C1 segment of cervical spinal cord (tissue), 14 donors: ENCODE results near the gene THADA.
A peak's percentile ranks its signal among the peaks of the same experiment; 100 is the strongest.

ENCODE experiments used
- DNase-seq, 14 donors: peaks; one replicate each; lab custom pipeline; 2025; lab: John Stamatoyannopoulos, UW

The THADA gene

DNA sequence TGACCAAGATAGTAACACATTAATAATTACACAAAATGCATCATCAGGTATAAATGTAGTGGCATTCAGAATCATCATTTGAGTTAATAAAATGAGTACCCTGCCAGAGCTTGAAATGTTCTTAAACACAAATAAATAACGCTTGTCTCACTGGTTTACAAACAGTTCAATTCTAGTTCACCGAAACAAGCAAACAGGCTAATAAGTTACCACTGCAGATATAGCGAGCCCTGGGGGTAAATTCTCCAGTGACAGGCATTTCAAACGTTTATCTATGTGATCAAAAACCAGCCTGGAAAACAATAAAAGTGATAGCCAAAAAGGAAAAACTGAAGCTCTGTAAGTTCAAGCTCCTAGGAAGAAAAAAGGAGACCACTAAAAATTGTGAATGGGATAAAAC, 152.6 kb downstream of the THADA start:
- no peak for DNase-seq

DNA sequence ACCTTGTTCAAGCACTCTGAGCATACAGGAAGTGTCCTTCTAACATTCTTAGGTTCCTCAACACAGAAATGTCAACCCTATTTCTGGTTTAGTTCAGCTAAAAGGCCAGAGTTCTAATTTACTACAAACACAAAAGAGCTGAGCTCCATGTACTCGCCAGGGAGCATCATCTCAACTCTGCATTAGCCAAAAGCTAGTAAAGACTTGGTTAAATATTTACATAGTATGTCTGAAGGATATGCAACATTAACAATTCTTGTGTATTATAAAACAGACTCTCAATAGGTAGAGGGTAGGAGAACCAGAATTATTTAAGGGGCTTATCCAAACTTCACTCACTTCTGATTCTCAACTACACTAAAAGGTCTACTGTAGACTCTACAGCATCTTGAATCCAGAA, 154.6 kb downstream of the THADA start:
- DNase-seq: no peak

DNA sequence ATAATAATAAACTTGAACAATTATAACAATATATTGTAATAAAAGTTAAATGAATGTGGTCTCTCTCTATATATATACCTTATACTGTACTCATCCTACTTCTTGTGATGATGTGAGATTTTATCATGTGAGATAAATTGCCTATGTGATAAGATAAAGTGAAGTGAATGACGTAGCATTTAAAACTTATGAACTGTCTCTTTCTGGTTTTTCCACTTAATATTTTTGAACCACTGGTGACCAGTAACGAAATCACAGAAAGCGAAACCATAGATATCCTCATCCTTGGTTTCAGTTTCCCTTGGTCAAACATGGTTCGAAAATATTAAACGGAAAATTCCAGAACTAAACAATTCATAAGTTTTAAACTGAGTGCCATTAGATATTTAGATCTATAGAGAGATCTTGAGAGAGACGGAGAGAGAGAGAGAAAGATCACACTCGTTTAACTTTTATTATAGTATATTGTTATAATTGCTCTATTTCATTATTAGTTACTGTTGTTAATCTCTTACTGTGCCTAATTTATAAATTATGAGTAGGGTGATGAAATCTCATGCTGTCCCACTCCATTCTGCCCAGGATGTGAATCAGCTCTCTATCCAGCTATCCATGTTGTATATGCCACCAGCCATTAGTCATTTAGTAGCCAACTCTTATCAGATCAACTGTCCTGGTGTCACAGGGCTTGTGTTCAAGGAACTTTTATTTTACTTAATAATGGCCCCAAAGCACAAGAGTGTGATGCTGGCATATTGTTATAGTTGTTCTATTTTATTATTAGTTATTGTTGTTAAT, 156.8 kb downstream of the THADA start:
- no peak for DNase-seq

DNA sequence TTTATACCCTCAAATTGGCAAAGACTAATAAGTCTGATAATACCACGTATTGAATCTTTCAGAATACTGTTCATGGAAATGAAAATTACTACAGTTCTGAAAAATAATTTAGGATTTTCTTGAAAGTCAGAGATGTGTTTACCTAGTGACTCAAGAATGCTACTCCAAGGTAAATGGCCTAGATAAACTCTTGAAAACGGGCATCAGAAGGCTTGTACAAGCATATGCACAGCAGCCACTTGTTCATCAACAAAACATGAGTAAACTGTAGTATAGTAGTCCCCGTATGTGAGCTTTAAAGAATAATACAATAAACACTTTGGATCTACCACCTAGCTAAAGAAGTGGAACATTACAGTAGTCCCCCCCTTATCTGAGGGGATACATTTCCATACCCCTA, 157.5 kb downstream of the THADA start:
- no peak for DNase-seq

DNA sequence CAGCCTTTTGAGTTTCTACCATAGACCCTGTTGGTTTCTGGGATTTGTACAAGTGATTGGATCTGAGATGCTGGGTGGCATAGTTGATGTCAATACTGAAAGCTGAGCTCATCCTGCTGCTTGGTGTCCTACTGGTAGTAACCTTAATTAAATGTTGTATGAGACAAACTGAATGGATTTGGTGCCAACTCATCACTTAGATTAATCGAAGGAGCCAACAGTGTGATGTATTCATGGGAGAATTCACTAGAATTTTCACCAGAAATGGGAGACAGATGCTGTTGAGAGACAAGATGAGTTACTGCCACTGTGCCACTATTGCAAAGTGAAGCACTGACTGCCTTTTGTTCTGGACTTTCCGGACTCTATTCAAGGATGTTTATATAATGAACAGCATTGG, 158.5 kb downstream of the THADA start:
- DNase-seq: no peak

DNA sequence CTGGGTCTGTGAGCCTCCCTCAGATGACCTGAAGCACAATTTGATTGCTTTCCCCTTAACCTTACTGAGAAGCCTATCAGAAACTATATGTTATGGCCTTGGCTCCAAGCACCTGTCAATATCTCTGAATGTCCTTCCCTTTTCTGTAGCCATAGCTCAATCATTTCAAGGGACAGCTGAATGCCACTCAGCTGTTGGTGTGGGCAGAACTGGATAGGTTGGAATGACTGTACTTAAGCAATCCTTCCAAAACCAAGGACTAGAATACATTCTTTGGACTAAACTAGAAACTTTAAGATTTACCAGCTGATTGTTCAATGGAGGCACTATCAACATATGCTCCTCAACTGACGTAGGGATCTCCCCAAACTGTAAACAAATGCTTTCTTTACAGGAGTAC, 159.4 kb downstream of the THADA start:
- no peak for DNase-seq

DNA sequence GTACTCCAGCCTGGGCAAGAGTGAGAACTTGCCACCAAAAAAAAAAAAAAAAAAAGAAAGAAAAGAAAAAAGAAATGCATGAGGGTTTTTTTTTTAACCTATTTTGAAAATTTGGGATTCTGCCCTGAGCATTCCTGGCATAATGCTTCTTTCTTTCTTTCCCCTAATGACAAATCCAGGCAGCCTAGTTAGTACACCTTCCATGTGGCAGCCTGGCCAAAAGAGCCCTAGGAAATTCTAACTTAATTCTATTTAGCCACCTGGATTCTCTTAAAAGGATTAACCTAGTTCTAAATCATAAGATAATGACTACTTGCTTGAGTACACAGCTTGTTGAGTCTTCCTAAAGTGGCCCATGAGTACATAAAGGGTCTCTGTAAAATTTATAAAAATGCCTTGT, 160.1 kb downstream of the THADA start:
- no peak for DNase-seq

DNA sequence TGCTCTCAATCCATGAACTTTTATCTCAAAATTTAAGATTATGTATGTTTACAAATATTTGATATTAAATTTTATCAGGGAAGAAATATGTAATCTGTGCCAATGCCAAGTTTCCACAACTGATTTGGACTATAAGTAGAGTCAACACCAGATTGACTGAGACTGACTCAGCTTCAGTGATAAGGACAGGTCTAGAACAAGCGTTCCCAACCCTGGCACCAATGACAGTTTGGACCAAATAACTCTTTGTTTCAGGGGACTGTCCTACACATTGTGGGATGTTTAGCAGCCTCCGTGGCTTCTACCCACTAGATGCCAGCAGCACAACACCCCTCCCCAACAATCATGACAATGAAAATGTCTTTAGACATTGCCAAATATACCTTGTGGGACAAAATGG, 165.3 kb downstream of the THADA start:
- no peak for DNase-seq

DNA sequence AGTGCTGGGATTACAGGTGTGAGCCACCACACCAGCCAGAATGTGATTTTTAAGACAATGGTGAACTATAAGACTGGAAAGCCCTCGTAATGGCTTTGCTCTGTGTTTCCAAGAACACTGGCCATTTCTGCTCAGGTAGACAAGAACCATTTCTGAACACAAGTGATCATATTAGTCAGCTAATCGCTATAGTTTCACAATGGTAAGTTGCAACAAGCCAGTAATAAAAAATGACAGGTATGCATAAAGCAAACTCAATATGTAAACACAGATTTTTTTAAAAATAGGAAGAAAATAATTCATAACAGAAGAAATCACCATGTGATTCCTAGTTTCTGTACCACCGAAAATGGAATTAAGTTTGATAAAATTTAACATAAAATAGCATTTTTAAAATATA, 166.5 kb downstream of the THADA start:
- no peak for DNase-seq

DNA sequence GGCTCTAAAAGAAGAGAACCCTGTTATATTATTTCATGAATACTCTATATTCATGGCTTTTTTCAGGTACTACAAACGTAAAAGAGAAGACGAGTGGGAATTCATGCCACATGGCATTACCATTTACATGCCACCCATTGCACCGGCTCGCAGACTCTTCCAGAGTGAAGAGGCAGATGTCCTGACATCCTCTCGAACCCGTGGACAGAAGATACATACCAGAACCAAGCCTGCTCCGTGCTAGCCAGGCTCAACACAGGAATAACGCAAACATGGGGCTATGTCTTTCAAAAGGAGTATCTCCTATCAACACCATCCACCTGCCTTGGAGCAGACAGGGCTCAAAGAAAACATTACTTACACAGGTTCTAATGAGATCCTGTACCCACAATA, 168.8 kb downstream of the THADA start:
- DNase-seq: no peak

DNA sequence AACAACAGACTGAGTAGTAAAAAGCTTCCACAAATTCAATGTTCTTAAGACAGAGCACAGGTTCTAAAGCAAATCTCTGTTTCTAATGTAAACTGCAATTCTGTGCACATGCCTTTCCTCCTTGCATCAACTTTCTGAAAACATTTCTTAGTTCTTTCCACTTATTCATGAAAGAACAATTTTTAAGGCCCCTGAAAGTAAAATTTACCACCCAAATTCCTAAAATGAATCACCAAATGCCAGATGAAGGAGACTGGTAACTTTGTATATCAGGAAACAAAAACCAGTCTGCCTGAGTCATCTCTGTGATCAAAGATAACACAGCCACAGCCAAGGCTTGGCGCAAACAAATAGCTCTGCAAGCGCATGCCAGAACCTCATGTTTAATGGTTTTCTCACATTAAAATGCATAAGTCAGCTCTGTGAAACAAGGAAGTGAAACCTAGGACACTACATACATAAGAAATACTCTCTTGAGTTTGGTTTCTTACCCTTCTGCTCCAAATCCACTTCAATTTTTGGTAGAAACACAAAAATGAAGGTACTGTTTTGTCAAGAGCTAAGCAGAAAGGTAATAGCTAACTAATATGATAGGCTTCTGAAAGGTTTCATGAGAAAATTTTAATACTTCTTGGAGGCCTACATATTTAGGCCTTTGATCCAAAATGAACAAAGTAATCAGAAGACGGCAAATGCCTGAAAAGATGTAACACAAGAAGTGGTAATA, 169.4 kb downstream of the THADA start:
- DNase-seq: peak in 1 of 14 donors; percentile 12

DNA sequence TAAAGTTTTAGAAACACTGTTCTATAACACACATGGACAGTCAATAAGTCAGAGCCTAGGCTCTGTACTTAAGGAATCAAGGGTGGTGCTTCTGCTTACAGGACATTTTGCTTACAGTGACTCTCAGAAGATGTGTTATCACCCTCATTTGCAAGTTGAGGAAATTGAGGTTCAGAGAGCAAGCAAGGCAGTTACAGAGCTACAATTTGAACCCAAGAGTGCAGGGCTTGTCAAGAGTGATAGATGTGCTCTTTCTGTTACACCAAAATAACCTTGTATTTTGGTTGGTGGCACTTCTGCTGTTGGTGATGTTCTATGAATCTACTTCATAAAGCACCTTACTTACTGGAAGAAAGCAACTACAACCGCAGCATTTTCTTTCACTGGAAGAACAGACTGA, 170.2 kb downstream of the THADA start:
- DNase-seq: no peak

DNA sequence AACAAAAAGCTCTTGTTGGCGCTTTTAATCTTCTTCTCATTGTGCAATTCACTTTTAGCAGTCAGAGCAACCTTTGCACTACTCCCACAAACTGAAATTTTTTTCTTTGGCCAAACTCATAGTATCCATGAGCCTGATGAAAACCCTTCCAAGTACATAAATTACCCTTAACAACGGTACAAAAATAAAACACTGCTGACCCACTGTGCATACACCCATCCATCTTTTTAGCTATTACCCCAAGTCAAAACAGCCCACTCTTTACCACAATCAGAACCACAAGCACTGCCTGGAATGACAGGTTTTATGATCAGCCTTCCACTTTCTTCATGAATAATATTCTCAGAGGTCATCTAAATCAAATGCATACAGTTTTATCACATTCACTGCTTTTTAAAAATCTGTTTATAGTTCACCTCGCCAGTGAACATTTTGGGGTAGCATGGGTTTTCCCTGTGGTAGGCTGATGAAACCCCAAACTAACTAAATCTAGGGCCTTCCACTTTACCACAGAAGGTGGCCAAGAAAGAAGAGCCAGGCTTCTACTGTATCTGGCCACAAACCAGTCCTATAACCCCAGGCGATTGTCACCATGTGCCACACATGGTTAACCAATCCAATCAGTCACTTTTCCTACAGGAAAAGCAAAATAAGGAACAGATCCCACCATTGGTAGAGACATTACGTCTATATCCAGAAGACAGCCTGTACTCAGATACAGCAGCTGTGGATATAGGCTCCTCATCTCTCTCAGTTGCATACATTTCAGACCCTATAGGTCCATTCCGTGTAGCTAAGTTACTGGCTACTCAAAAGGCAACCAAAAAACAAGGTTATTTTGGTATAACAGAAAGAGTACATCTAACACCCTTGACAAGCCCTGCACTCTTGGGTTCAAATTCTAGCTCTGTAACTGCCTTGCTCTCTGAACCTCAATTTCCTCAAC, 171.3 kb downstream of the THADA start:
- DNase-seq: no peak

DNA sequence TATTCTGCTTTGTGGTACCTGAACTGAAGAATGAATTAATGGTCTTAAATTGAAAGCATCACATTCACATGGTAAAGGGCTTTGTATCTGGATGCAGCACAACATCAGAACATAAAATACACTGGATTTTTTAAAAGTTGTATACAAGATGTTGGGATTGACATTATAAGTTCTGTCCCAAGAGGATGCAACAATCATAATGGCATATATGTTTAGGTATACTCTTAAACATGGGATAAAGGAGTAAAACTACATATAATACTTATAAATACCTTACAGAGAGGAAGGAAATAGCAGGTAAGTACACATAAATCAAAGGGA, 171.9 kb downstream of the THADA start:
- no peak for DNase-seq

DNA sequence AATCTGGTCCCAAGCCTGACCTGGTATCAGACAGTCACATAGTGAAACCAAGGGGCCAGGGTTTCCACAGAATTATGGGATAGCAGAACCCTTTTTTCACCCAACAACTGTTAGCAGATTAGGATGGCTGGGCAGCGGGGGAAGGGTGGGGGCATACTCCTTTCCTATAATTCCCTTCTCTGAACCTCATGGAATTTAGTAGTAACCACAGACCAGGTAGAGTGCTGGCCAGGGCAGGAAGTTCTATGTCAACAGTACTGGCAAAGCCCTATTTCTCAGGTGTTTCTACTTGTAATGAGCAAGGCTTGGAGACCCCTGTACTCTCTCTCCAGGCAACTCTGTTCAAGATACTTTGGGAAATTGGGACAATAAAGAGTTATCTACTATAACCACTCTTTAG, 174.6 kb downstream of the THADA start:
- no peak for DNase-seq

DNA sequence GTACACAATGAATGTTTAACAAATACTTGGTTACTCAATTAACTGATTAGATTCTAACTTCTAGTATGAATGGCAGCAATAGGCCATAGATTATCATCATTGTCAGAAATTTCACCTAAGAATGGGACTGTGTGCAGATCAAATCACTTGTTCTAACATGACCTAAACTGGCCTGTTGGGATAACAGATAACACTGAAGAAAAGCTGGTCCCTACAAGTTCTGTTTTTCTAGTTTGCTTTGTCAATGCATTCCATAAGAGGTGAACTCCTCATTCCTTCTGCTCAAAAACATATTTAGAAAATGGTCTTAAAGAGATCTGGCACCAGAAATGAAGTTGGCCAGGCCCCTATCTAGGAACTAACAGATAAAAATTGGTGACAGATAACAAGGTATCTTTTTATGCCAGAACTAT, 175.4 kb downstream of the THADA start:
- DNase-seq: no peak

DNA sequence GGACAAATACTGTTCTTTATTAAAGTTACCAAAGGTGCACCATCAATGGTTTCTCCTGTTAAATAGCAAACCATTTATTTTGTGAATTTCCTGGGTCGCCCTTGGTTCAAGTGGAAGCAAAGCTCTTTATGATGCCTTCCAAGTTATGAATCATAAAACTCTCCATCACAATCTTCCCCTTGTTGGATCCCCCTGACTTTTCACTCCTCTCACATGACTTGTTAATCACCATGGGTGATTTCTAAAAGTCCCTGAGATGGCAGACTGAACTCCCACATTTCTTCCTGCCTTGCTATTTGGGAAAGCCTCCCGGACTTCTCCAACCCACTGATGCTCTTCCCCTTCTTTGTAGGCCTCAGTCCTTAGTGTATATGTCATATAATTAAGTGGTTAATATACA, 176.0 kb downstream of the THADA start:
- DNase-seq: no peak

DNA sequence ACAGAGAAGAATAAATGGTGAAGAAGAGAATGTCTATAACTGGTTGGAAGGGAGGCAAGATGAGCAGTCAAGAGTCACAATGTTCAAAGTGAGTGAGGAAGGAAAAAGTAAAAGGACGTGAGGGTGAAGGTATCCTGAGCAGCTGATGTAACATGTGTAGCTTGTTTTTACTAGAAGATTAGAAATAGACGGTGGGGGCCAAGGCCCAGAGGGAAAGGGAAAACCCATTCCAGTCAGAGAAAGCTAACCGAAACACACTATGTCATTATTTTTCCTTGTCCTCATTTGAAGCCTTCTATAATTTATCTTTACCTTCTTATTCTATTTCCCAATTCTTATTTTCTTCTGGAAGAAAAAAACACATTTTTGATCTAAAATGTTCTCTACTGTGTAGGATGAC, 176.6 kb downstream of the THADA start:
- DNase-seq: no peak

DNA sequence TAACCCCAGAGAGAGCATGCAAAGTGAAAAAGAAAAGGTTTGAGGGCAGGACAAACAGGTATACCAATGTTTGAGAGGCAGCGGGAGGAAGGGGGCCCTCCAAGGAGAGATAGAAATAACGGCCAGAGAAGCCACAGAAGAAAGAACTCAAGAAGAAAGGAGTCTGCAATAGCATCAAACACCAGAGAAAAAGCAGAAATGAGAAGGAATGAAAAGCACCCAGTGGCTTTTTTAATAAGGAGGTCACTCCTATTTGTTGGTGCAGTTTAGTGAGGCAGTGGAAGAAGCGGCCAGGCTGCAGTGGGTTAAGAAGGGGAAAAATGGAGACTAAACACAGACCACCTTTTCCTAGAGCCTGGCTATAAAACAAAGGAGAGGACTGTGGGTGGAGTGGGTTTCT, 177.2 kb downstream of the THADA start:
- DNase-seq: no peak

DNA sequence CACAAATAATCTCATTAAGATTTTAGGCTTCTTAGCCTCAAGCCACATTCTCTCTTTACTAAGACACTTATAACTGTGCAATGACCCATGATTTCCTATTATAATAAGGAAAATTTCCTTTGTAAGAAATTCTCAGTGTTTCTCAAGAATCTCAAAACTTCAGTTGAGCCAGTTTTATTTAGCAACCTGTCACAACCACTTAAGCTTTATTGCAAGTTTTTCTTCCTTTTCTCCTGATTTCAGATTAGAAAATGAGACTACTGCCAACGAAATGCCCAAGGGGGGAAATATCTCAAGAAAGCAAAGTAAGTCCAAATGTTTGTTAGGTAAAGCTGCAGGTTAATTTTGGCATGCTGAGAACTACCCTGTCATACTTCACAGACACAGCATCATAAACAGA, 178.5 kb downstream of the THADA start:
- DNase-seq: no peak

DNA sequence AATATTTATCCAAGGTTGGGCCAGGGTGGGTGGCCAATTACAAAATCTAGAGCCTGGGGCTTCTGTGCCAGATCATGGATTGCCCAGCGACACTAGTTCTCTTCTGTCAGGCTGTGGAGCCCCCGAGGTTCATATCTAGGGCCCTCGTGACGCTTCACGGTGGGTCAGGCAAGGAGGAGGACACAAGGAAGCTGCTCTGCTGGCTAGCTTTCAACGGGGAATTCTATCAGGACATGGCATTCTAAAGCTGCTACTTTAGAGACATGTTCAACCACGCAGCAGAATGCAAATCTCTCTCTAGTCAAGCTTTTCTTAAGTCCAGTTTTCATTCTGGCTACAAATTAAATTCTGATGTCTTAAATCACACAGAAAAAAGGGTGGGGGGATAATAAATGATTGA, 180.2 kb downstream of the THADA start:
- no peak for DNase-seq

DNA sequence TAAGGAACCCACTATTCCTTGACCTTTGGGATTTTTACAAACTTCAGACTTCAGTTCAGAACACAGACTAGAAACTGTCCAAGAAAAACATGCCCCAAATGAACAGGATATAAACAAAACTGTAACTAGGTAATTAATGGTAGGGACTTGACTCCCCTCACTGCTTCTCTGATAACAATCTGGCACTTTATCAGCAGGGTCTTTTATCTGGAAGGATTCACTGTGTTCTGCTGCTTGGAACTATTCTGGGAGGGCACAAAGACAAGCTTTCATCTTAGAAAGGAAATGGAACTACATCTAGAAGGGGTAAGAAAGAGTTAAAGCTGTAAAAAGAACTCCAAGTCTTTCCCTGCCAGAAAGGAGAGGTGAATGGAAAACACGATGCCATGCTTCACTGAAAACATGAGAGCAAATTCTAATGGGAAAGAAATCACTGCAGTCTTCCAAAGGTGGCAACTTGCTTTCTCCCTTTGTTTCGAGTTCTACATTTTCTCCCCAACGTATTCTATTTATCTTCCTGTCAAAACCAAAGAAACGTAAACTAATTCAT, 181.2 kb downstream of the THADA start:
- DNase-seq: no peak
